CD4-positive, alpha-beta T cell treated with Interleukin-17A for 1 hour (primary cell): ENCODE measurements around the gene KDM4F.
"Not testable (repeated sequence)": the region's sequence is repeated elsewhere in the genome, so short reads cannot be mapped to it uniquely, and the experiment has no call there.

ENCODE experiments used
- DNase-seq: peaks from one replicate; pipeline ENCODE4 v3.0.0-alpha.2; 2020

The KDM4F gene

DNA sequence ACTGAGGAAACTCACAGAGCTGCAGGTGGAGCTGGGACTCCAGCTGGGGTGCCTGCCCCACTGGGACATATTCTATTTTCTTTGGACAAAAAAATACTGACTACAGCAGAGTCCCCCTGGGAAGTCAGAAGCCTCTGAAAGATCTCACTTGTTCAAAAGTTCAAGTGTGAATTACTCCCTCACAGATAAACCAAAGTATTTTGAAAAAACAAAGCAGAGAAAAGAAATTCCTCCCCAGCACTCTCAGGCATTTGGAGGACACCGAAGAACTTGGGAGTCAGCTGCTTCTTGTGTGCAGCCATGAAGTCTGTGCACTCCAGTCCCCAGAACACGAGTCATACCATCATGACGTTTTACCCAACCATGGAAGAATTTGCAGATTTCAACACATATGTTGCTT is at the start of gene KDM4F:
TSS of gene KDM4F (plus strand) at position 301 of the 400 bp plus-strand sequence.
- DNase-seq = not testable (repeated sequence)

- DNase-seq = no peak
Observed at GRCh38 chr11:95003716-95004115, 45.5 kb upstream of the KDM4F start.

DNA sequence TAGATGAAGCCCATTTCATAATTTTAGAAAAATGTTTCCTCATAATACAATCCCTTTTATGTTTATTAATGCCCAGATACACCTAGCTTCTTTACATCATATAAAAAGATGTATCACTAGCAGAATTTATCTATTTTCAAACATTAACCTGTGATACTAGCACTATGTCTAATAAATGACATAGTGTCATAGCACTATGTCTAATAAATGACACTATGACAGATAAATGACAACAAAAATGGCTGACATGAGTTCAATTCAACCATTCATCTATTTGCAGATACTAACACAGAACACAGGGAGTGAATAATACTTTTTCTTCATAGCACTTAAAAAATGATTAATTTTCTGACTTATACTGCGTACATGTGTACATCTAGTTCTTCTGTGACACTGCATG is 43.6 kb upstream of the KDM4F start:
- no peak for DNase-seq

- DNase-seq = no peak
Observed at GRCh38 chr11:95011376-95011775, 37.8 kb upstream of the KDM4F start.

GRCh38 chr11:95014184-95014821 is 34.9 kb upstream of the KDM4F start:
- no peak for DNase-seq

DNA sequence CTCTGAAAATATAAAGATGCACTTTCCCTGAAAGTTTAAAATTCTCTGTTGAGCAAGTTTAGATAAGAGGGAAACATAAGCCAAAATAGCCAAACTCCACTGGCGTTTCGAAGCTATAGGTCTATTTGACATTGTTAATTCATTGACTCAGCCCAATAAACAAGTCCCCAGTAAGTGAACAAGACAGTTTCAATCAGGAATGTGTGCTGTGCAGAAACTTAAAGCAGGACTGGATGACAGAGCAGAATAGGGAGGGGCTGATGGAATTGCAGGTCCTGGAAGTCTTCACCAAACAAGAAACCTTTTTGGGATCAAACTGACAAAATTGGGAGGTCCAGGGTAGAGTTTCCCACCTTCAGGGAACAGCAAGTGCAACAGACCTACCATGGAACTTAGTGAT is 33.1 kb upstream of the KDM4F start:
- DNase-seq = no peak

DNA sequence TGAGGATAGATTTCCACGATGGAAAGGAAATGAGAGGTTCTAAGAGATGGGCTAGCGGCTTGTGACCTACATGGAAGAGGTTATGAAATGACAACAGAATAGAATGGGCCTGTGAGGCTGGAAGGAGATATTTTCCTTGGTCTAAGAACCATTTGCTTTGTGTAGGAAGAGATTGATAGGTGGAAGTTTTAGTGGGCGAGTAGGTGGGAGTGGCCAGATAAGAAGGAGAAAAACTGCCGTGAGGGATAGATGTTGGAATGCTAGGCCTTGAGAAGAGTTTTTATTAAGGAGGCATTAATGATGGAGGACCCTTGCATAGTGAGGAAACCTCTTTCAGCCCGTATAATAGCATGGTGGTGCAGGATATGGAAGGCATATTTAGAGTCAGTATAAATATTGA is 27.8 kb upstream of the KDM4F start:
- DNase-seq = not testable (repeated sequence)

DNA sequence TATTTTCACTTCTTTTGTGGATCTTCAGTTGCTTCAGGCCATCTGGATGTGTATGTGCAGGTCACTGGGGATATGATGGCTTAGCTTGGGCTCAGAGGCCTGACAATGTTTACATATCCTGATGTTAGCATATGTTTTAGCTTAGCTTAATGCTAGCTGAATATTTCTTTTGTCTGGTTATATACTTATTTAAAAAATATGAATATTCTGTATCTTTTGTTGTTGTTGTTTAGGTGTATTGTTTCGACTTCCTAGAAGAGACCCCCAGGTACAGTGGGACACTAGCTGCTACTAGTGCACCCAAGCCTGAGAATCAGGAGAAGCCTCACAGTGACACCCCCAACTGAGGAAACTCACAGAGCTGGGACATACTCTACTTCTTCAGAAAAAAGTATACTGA is 24.3 kb upstream of the KDM4F start, which contains the start of gene KDM4E:
TSS of gene KDM4E (plus strand) at position 301 of the 400 bp plus-strand sequence. CDS start 300 bp downstream, outside the sequence.
- DNase-seq = no peak

DNA sequence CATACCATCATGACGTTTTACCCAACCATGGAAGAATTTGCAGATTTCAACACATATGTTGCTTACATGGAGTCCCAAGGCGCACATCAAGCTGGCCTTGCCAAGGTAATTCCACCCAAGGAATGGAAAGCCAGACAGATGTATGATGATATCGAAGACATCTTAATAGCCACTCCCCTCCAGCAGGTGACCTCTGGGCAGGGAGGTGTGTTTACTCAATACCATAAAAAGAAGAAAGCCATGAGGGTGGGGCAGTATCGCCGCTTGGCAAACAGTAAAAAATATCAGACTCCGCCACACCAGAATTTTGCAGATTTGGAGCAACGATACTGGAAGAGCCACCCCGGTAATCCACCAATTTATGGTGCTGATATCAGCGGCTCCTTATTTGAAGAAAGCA is 23.6 kb upstream of the KDM4F start:
- DNase-seq = not testable (repeated sequence)

GRCh38 chr11:95028357-95028756 is 20.9 kb upstream of the KDM4F start:
- DNase-seq = no peak

DNA sequence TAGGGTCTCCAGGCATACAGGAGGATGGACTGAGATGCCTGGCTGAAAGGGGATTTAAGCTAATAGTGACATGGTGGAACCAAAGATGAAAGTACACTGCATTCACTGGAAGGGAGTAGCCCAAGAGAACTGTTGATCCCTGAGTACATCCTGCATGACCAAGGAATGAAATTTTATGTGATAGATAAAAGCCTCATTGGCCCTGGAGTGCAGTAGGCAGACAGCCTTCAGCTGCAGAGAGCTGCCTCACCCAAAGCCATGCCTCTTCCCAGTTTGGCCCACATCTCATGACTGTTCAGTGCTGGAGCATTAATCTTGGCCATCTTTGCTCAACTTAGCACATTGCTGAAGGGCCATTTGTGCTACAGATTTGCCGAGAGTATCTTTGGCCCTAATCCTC is 16.2 kb upstream of the KDM4F start:
- DNase-seq = no peak

DNA sequence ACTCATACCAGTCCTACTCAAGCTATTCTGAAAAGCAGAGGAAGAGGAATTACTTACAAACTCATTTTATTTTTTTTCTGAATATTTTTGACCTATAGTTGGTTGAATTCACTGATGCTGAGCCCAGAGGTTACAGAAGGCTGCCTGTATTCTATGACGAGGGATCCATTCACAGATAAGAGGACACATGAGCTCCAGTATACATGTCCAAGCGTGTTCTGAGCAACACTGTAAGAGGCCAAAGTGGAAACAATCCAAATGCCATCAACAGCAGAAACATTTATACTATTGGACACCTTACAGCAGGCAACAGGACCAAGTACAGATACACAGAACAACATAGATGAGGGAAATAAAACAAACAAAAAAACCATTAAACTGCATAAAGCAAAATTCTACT is 13.9 kb upstream of the KDM4F start:
- DNase-seq = no peak

GRCh38 chr11:95037356-95038035 is 11.7 kb upstream of the KDM4F start:
- peak; percentile 15 for DNase-seq

- no peak for DNase-seq
Observed at GRCh38 chr11:95042239-95042638, 7.0 kb upstream of the KDM4F start.

- DNase-seq = no peak
Observed at GRCh38 chr11:95042906-95043305, 6.3 kb upstream of the KDM4F start.

- no peak for DNase-seq
Observed at GRCh38 chr11:95044010-95044409, 5.2 kb upstream of the KDM4F start.

DNA sequence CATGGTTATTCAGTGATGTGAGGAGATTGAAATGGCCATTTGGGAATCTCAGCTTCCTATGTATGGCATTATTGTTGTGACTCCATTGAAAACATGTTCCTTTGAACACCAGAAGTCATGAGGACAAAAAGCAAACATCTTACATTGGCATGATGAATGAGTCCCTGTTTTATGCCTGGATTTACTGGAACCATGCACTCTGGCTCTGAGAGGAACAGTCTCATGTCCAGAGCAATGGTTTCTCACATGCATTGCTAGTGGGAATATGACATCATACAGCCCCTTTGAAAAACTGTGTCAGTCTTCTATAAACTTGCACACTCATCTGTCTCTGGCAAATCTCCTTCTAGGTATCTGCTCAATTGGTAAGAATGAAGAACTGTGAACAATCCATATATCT is 3.4 kb upstream of the KDM4F start:
- DNase-seq = no peak

DNA sequence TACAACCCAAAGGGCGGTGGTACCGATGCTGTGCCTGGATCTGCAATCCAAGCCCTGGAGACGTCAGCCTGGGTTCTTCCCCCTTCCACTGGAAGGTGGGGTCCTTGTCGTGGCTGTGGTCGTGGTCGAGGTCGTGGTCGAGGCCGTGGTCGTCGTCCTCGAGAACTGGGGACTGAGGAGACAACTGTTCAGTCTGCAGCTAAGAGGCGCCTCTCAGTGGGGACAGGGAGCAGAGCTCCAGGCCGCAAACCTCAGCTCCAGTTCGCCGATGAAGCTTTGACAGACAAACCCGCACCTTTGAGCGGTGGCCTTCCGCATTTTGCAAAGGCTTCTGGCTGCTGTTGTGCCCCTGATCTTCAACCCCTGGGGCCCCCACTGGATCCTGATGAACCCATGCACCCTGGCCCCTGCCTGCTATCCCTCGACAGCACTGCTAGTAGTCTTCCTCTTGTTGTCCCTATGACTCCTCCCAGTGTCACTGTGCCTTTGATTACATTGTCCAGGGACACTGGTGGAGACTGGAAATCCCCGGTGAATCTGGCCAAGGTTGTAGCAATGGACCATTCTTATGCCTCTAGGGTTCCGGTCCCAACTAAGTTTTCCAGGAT is 1.5 kb downstream of the KDM4F start:
- no peak for DNase-seq

- DNase-seq = no peak
Observed at GRCh38 chr11:95054356-95054755, 5.1 kb downstream of the KDM4F start.

DNA sequence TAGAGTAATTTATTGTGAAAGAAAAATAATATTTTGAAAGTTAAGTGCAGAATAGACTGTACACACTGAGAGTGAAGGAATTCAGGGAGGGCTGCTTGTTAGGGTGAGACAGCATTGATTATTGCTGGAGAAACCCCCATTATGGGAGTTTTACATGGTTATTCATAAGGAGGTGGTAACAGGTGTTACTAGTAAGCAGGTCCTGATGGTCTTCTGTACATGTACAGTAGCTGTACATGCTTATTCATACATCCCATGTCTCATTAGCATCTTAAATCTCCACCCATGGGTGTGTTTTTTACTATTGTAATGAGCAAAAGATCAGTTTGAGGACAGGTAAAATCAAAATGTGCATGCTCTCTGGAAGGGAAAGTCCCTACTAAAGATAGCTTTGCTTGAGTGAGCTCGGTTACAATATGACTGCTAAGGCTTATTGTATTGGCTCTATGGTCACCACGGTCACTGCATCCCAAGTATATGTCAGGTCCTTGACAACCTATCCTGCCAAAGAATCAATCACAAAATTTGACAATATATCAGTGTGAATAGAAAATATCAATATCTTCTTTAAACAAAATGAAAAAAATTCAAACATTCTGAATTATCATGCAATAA is 6.2 kb downstream of the KDM4F start:
- no peak for DNase-seq

- no peak for DNase-seq
Observed at GRCh38 chr11:95057959-95058358, 8.7 kb downstream of the KDM4F start.

GRCh38 chr11:95058621-95059020 is 9.4 kb downstream of the KDM4F start:
- no peak for DNase-seq

- no peak for DNase-seq
Observed at GRCh38 chr11:95059046-95059445, 9.8 kb downstream of the KDM4F start.

DNA sequence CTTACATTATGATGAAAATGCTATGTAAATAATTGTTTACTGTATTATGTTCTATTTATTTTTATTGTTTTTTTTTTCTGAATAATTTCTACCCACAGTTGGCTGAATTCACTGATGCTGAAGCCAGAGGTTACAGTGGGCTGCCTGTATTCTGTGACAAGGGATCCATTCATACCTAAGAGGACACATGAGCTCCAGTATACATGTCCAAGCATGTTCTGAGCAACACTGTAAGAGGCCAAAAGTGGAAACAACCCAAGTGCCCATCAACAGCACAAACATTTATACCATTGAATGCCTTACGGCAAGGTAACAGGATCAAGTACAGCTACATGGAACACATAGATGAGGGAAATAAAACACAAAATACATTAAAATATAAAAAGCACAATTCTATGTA is 16.1 kb downstream of the KDM4F start:
- DNase-seq = no peak
